ENCODE measurements around the gene SLC12A4.

GRCh38 chr16:67928561-67929364 is 39.7 kb downstream of the SLC12A4 start:
- peak; percentile 59 to 85 for TF ChIP-seq CTCF (IDR thresholded peaks at IDR 0.05)
- TF ChIP-seq POLR2A (IDR thresholded peaks at IDR 0.05): no peak

All from suprapubic skin (tissue), 3 donors.